ENCODE results near the gene USP32.

The USP32 gene

DNA sequence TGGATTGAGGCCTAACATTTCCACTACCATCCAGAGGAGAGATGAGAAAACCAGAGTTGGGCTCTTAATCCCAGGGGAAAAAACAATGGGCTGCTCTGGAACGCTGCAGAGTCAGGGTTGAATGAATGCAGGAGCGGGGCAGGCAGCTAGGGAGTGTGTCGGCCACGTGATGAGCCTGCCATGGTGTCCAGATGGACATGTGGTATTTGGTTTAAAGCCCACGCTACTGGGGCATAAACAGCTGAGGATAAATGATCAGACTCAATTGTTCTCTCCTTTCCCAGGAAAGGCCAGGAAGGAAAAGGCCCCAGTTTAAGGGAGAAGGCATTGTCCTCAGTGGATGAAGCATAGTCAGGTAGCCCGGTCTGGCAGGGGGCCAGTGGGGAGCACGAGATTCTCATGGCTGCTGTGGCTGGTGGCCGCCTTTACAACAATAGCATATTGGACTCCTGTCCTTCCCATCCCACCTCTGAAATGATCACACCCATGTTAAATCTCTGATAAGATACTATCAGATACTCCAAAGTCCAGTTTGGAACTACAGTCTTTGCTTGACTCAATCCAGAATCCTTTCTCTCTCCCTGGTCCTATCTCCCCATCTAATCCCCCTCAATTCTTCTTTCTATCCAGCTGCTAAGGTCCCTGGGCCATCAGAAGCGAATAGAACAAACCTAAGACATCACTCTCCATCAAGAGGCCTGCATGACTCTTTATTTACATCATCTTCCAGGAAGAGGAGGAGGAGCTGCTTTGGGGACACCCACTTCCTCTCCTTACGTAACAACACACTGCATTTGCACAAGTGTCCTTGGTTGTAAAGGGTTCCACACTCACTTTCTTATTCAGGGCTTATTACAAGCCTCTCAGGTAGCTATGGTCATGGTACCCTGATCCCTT, 221.8 kb downstream of the USP32 start:
- DNase-seq = no peak

- DNase-seq = no peak
These were observed 223.3 kb downstream of the USP32 start for GRCh38 chr17:60168654-60169053.

DNA sequence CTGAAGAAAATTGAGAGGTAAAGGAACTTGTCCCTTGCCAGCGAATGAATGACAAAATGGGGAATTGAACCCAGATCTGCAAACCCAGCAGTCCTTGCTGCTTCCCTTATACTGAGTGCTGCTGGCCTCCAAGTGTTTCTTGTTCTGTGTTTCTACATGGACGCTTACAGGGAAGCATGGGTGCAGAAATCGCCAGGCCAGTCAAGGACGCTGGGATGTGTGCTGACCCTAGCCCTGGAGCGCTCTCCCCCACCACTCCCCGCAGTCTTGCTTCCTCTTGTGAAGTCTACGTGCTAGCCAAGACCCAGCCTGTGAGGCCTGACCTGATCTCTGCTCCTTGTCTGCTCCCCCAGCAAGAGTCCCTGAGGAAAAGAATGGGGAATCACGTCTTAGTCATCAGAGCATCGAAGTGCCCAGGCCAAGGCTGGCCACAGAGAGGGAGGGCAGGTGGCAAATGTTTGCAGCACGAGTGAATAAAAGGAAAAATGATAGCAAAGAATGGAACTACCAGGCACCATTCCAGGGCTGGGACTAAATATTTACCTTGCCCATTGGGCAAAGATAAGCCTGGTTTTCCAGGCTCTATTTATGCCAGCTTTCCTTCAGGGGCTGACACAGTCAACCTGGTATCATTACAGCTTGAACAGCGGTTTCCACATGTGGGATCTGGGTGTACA, 224.7 kb downstream of the USP32 start:
- DNase-seq = no peak

DNA sequence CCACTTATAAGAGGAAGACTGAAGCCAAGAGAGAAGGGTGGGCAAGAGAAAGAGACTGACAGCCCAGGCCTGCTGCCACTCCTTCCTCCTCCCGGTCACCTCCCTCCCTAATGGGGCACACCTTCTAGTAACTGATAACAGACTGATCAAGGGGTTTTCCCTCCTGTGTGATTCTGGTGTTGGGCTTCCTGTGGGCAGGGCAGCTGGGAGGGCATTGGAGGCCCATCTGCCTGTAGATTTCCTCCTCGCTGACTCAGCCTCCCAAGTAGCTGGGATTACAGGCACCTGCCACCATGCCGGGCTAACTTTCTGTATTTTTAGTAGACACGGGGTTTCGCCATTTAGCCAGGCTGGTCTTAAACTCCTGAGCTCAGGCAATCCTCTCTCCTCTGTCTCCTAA, 226.0 kb downstream of the USP32 start:
- DNase-seq = no peak

DNA sequence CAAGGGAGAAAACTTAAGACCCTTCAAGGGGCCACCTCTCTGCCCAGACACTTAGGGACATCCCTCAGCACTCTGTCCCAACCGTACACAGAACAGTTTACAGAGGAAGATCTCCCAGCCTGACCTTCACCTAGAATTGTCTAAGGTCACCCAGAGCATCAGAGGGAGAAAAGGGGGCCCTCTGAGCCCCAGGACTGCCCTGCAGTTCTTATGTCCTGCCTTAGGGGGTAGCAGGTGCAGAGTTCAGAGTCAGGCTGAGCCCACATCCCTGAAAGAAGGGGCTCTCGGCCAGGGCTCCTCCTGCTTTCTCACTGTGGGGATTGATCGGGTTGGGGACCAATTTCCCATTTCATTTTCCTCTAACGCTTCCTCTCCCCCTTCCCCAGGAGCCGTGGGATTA, 226.7 kb downstream of the USP32 start:
- DNase-seq = no peak

DNA sequence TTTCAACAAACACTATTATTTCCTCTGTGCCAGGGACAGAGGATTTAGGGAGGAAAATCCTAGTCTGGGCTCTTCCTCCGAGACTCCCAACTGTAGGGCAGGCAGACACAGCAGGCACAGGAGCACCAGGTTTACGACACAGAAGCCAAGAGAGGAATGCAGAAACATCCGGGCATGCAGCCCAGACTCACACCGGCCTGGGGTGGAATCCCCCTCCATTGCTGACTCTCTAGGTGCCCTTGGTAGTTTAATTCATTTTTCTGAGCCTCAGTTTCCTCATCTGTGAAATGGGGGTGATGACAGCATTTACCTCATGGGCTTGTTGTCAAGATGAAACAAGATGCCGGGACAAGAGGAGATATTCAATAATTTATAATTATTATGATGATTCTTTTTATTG, 227.2 kb downstream of the USP32 start:
- DNase-seq = no peak

- no peak for DNase-seq
These were observed 227.8 kb downstream of the USP32 start for GRCh38 chr17:60164164-60164563.

DNA sequence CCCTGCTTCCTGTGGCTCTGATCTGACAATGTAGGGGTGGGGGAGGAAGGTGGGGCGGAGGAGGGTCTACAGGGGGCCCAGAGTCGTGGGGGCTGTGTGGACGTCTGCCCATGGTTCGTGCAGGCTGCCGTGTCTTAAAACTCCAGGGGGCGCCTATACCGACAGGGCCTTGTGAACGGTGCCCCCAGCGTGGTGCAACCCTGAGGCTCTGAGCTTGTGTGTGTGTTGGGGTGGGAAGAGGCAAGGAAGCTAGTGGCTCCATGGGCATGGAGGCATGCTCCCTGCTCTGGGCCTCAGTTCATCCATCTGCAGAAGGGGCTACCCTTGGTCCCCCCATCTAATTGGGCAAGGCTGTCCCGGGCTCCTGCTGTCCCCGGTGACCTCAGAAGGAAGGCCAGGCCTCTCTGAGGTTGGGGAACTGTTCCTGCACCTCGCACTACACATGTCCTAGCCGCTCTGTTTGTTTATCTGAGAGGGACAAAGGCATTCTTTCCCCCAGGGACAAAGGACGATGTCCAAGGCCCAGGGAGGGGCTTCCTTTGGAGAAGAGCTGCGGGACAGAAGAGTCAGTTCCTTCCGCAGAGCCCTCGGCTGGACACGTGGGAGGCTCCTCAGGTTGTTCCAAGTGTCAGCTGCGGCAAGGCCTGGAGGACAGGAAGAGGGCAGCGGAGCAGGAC, 228.7 kb downstream of the USP32 start:
- DNase-seq = no peak

DNA sequence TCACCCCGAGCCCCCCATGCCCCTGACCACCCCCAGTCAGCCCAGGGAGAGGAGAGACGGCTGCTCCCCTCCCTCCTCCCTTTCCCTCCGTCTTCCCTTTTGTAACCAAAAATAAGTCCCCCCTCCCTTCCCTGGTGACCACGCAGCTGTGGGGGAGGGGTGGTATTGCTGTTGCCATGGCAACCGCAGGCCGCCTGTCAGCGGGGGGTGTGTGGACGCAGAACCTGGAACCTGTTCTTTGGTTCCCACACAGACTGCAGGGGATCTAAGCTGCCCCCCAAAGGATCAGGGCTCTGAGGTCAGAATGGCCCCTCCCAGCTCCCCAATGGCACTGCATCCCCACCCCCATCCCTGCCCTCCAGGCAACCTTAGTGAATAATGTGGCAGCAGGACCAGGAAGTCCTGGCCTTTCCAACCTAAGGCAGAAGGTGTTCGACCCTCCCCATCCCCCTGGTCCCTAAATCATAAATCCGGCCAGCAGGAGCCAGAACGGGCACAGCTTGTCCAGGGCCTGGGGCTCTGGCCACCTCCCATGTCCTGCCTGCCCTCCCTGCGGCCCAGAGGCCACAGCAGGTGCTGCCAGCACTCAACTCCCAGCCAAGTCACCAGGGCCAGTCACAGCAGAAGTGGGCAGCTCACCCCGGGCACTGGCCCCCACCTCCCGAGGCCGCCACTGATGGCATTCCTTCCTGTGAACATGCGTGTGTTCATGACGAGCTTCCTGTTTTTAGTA, 230.2 kb downstream of the USP32 start:
- DNase-seq = no peak

GRCh38 chr17:60160829-60161501, 231.0 kb downstream of the USP32 start:
- DNase-seq = no peak

- DNase-seq = no peak
These were observed 232.5 kb downstream of the USP32 start for GRCh38 chr17:60159479-60159866.

DNA sequence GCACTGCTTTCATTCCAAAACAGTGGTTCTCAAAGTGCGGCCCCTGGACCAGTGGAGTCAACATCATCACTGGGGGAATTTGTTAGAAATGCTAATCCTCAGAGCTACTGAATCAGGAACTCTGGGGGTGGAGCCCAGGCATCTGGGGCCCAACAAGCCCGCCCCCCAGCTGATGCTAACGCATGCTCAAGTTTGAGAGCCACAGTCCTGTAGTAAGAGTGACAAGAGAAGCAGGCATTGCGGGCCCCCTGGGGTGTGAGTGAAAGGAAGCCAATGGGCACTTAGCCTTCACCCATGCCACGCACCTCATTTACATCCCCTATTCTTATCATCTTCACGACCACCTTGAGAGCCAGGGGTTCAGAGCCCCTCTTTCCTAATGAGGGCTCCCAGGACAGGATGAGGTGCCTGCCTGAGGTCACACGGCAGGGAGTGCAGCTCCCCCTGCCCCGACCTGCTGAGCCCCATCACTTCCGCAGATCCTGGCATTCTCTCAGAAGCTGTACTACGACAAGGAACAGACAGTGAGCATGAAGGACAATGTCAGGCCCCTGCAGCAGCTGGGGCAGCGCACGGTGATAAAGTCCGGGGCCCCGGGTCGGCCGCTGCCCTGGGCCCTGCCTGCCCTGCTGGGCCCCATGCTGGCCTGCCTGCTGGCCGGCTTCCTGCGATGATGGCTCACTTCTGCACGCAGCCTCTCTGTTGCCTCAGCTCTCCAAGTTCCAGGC, 233.0 kb downstream of the USP32 start:
- no peak for DNase-seq

- DNase-seq = no peak
These were observed 234.4 kb downstream of the USP32 start for GRCh38 chr17:60157487-60158040.

DNA sequence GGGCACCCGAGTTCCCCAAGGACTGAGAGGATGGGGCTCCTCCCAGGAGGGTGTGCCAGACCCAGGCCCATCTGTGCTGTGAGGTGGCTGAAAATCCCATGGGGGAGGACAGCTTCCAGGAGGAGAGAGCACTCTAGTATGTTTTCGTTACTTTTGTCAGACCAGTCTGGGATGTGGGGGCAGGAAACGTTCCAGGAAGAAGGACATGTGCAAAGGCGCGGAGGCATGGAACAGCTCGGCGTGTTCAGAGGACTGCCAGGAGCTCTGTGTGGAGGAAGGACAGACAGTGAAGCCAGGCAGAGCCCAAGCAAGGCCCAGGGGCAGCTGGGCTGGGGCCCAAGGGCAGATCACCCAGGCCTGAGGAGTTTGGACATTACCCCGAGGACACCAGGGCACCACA, 235.2 kb downstream of the USP32 start:
- DNase-seq = no peak

DNA sequence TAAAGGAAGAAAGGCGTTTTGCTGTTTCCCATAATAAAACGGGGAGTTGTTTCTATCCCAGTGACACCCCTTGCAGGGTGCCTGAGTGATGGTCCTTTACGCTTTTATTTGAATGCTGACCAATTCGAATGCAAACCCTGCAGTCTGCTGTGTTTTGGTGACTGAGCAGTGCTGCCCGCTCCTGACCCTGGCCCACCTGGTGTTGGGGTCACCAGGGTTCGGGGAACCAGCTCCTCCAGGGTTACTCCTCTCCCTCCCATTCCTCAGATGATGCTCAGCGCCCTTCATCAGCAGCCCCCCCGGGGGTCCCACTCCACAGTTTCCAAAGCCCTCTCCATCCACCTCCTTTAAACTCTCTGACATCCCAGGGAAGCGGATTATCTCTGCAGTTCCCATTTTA, 236.1 kb downstream of the USP32 start:
- no peak for DNase-seq

- no peak for DNase-seq
These were observed 236.5 kb downstream of the USP32 start for GRCh38 chr17:60155427-60155814.

DNA sequence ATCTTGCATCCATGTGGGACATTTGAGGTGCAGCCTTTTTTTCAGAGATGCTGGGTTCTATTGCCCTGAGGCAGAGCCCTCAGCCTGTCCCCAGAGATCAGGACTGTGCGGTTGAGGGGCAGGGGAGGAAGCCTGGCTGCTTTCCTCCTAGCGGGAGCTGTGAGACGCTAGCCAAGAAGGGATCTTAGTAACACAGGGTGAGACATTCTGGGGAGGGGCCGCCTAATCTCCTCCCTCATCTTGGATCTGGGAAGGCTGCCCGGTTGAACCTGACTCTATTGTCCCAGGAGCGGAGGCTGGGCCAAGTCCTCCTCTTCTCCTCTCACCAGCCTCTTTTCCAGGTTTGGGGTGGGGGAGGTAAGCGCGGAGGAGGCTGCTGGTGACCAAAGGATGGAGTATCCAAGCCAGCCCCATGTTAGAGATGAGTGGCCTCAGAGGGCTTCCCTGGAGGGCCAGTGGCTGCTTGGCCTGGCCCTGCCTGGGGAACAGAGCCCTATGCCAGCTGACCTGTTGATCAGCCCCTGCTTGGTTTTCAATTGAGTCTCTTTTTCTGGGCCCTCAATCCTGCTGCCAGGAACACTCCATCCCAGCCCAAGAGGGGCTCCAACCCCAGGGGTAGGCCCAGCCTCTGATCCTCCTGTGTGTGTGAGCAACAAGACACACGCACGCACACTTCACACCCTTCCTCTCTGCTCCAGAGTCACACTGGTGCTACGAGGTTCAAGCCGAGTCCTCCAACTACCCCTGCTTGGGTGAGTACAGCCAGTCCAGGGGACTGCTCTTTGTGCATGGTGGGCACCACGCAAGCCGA, 237.1 kb downstream of the USP32 start:
- no peak for DNase-seq

DNA sequence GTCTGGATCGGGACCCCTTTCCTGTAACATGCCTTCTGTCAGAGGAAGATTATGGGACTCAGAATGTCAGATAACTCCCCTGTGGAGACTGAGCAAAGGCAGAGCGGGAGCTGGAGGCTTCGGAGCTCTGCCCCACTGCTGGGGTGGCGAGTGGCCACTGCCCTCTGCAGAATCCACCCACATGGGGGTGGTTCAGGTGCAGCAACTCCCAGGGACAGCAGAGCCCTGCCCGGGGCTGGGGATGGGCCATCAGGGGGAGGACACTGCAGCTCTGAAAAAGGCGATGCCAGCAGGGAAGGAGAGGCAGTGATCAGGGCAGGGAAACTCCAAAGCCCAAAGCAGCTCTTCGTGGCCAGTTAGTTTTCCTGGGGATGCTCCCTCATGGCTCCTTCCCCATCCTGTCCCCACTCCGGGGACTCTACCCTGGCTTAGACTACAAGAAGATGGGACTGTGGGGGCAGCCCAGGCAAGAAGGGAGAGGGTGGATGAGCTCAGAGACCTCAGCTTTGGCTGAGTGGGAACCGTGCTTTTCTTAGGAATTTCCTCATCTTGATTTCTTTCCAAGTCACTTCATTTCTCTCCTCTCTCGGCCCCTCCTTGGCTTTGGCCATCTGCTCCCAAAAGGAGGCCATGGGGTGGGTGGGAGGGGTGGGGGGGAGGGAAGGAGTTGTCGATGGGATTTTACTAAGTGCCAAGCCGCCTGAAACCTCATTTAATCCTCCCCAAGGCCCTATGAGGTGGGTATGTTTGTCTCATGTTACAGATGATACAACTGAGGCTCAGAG, 238.1 kb downstream of the USP32 start:
- DNase-seq = no peak

- no peak for DNase-seq
These were observed 240.6 kb downstream of the USP32 start for GRCh38 chr17:60151355-60151754.

Data from NCI-H187 treated with DMSO at 0.1 percent for 48 hours (cell line).